Suprapubic skin (tissue), 4 donors: Measurements from ENCODE around the gene PAQR8.

Experiments used
- CTCF ChIP-seq, 2 donors: fragments of 200-600 bp in 1 of 2; fragments of 450-650 bp in 1 of 2; sonication (generic) in 1 of 2; IDR thresholded peaks; one replicate each; pipeline ENCODE4 v1.5.1; 2016 to 2019; ENCODE audit warnings: antibody characterized with exemption in 2 of 2, mild to moderate bottlenecking in 1 of 2, moderate library complexity in 1 of 2
- POLR2A ChIP-seq, 2 donors: fragments of 450-650 bp; IDR thresholded peaks; one replicate each; pipeline ENCODE4 v1.6.1; 2017; ENCODE audit warnings: antibody characterized with exemption in 2 of 2, mild to moderate bottlenecking in 2 of 2, moderate library complexity in 2 of 2
- POLR2AphosphoS5 ChIP-seq, 3 donors: sonication (generic); formaldehyde crosslinking; IDR thresholded peaks; one replicate each; pipeline ENCODE4 v1.6.1; 2017; ENCODE audit warnings: antibody characterized with exemption in 3 of 3

GRCh38 chr6:52424513-52424912, 62.6 kb downstream of the PAQR8 start:
- TF ChIP-seq CTCF (IDR thresholded peaks at IDR 0.05): no peak
- no peak for TF ChIP-seq POLR2AphosphoS5 (IDR thresholded peaks at IDR 0.05)
- TF ChIP-seq POLR2A (IDR thresholded peaks at IDR 0.05): no peak
